ENCODE results near the gene CEACAM8. TPM values are rescaled to one million over a fixed set of nuclear protein-coding genes. Genes with fewer than 3 reads are reported as not detected.
"Not testable (repeated sequence)": the region's sequence is repeated elsewhere in the genome, so short reads cannot be mapped to it uniquely, and the experiment has no call there.

CEACAM8 gene
- total RNA-seq, 1 donor from 2014 or later = 0.52 TPM

DNA sequence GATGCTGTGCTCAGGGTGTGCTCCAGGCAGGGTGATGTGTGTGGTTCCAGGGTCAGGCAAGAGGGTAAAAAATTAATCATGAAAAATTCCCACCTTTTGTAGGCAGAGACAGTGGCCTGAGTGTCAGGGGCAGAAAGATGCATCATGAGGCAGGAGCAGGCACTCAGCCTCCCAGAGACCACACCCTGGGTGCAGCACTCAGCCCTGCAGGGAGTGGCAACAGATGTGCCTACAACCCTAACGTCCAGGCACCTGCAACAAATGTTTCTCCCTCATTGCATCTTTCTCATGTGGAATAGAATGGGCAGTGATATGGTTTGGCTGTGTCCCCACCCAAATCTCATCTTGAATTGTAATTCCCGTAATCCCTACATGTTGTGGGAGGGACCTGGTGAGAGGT is 46.8 kb downstream of the CEACAM8 start:
- H3K9me3 ChIP-seq (ENCODE audit: control insufficient read depth in 3 of 3, low read length in 3 of 3) = no peaks in the 10 kb centered on the region
- no peak overlapping the region for H3K4me3 ChIP-seq (ENCODE audit: low read length in 3 of 3)
- H3K27ac ChIP-seq (ENCODE audit: low read depth, low read length) = no peak overlapping the region
- H3K4me1 ChIP-seq (ENCODE audit: control insufficient read depth in 3 of 3, insufficient read depth in 3 of 3, low read length in 3 of 3) = no peaks in the 10 kb centered on the region
- no peaks in the 10 kb centered on the region for H3K36me3 ChIP-seq (ENCODE audit: control insufficient read depth in 3 of 3, insufficient read depth in 3 of 3, low read length in 3 of 3)
- H3K27me3 ChIP-seq (ENCODE audit: control insufficient read depth in 3 of 3, insufficient read depth in 3 of 3, low read length in 3 of 3) = peaks cover 8 to 18% (median 9%) of the 10 kb centered on the region in 3 donors
- H3K9ac ChIP-seq (ENCODE audit: low read depth in 1 of 3, low read length in 3 of 3) = no peak overlapping the region

DNA sequence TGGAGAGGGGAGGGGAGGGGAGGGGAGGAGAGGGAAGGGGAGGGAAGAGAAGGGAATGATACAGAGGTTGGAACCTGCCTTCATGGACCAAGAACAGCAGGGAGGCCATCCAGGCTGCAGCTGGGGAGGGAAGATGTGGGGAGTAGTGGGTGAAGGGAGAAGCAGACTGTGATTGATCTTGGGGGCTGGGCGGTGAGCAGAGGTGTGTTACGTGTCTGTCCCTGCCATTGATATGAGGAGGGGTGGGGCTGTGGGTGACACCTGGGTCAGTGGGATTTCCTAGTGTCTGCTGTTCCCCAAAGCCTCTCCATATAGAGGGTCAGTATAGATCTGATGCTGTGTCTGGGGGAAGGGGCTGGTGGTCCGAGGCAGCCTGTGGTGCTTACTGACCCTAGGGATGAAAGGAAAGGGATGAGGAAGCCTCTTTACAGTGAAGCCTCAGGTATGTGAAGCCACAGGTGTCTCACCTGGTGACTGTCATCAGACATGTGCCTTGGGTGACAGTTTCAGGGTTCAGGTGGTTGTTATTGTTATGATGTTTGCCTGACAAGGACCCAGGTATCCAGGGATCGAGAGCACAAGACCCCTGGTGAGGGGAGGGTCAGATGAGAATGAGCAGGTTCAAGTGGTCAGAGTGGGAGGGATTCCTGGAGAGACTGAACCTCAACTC is 47.8 kb downstream of the CEACAM8 start:
- Histone ChIP-seq H3K9me3 (ENCODE audit: control insufficient read depth in 3 of 3, low read length in 3 of 3) (no peaks in the 10 kb centered on the region), H3K27me3 (ENCODE audit: control insufficient read depth in 3 of 3, insufficient read depth in 3 of 3, low read length in 3 of 3) (peaks cover 8 to 22% (median 9%) of the 10 kb centered on the region in 3 donors)

DNA sequence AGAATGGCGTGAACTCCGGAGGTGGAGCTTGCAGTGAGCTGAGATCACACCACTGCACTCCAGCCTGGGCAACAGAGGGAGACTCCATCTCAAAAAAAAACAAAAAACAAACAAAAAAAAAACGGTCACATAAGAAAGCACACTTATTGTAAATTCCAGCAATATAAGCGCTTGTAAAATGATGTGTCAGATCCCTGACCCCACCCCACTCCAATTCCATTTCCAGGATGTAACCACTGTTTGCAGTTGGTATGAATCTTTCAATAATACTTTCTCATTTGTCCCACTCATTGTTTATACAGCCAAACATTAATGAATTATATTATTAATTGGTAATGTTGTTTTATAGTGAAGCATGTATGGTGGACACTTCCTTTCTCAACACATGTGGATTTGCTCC is 50.6 kb downstream of the CEACAM8 start:
- Histone ChIP-seq H3K27ac (ENCODE audit: low read depth, low read length) (no peak overlapping the region), H3K4me3 (ENCODE audit: low read length in 3 of 3) (no peak overlapping the region), H3K4me1 (ENCODE audit: control insufficient read depth in 3 of 3, insufficient read depth in 3 of 3, low read length in 3 of 3) (no peaks in the 10 kb centered on the region), H3K9me3 (ENCODE audit: control insufficient read depth in 3 of 3, low read length in 3 of 3) (no peaks in the 10 kb centered on the region), H3K27me3 (ENCODE audit: control insufficient read depth in 3 of 3, insufficient read depth in 3 of 3, low read length in 3 of 3) (peaks cover 6 to 22% (median 8%) of the 10 kb centered on the region in 3 donors), H3K9ac (ENCODE audit: low read depth in 1 of 3, low read length in 3 of 3) (no peak overlapping the region), H3K36me3 (ENCODE audit: control insufficient read depth in 3 of 3, insufficient read depth in 3 of 3, low read length in 3 of 3) (no peaks in the 10 kb centered on the region)

More for the DNA sequence above, 47.8 kb downstream of the CEACAM8 start:
- H3K27ac ChIP-seq (ENCODE audit: low read depth, low read length) = no peak overlapping the region
- no peaks in the 10 kb centered on the region for H3K4me1 ChIP-seq (ENCODE audit: control insufficient read depth in 3 of 3, insufficient read depth in 3 of 3, low read length in 3 of 3)
- no peaks in the 10 kb centered on the region for H3K36me3 ChIP-seq (ENCODE audit: control insufficient read depth in 3 of 3, insufficient read depth in 3 of 3, low read length in 3 of 3)
- H3K9ac ChIP-seq (ENCODE audit: low read depth in 1 of 3, low read length in 3 of 3) = no peak overlapping the region
- no peak overlapping the region for H3K4me3 ChIP-seq (ENCODE audit: low read length in 3 of 3)

DNA sequence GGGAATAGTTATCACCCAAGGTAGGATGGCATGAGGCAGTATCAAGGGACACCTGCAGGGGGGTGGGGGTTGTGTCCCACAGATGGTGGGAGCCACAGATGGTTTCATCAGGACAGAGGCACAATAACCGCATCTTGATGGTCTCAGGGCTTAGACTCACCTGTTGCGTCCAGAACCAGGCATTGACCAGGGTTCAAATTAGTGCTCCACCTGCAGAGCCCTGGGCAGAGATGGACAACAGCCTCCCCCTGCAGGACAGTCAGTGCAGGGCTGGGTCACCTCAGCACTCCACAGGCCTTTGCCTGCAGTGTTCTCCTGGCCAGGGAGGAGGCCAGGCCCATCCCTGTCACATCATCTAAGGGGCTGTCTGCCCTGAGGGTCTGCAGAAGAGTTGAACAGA is 51.9 kb downstream of the CEACAM8 start:
- H3K27me3 ChIP-seq (ENCODE audit: control insufficient read depth in 3 of 3, insufficient read depth in 3 of 3, low read length in 3 of 3) = peaks cover 6 to 21% (median 8%) of the 10 kb centered on the region in 3 donors
- H3K9me3 ChIP-seq (ENCODE audit: control insufficient read depth in 3 of 3, low read length in 3 of 3) = no peaks in the 10 kb centered on the region
- no peak overlapping the region for H3K27ac ChIP-seq (ENCODE audit: low read depth, low read length)
- no peak overlapping the region for H3K9ac ChIP-seq (ENCODE audit: low read depth in 1 of 3, low read length in 3 of 3)
- no peaks in the 10 kb centered on the region for H3K36me3 ChIP-seq (ENCODE audit: control insufficient read depth in 3 of 3, insufficient read depth in 3 of 3, low read length in 3 of 3)
- H3K4me1 ChIP-seq (ENCODE audit: control insufficient read depth in 3 of 3, insufficient read depth in 3 of 3, low read length in 3 of 3) = no peaks in the 10 kb centered on the region
- no peak overlapping the region for H3K4me3 ChIP-seq (ENCODE audit: low read length in 3 of 3)

DNA sequence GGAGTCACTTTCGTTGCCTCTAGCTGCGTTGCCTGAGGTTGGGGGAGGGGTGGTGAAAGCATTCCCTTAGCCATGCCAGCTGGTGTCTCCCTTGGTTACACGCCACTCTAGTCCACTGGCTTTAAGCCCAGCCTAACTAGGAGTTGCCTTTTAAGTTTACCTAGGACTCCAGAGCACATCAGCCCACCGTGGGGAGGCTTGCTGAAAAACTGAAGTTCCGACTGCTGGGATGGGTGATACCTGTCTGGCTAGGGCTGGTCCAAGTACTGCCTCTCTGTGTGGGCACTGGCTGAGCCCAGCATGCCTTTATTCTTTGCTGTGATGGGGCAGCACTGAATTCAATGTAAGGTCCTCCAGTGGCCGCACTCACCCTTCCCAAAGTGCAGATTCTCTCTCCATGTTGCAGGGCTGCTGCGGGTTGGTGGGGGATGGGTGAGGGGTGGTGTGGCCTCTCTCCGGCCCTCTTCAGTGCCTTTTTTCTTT is 54.6 kb downstream of the CEACAM8 start:
- H3K4me1 ChIP-seq (ENCODE audit: control insufficient read depth in 3 of 3, insufficient read depth in 3 of 3, low read length in 3 of 3) = no peaks in the 10 kb centered on the region
- H3K9ac ChIP-seq (ENCODE audit: low read depth in 1 of 3, low read length in 3 of 3) = no peak overlapping the region
- H3K27ac ChIP-seq (ENCODE audit: low read depth, low read length) = no peak overlapping the region
- no peaks in the 10 kb centered on the region for H3K36me3 ChIP-seq (ENCODE audit: control insufficient read depth in 3 of 3, insufficient read depth in 3 of 3, low read length in 3 of 3)
- no peaks in the 10 kb centered on the region for H3K9me3 ChIP-seq (ENCODE audit: control insufficient read depth in 3 of 3, low read length in 3 of 3)
- H3K4me3 ChIP-seq (ENCODE audit: low read length in 3 of 3) = no peak overlapping the region
- peaks cover 0 to 9% (median 0%) of the 10 kb centered on the region in 3 donors for H3K27me3 ChIP-seq (ENCODE audit: control insufficient read depth in 3 of 3, insufficient read depth in 3 of 3, low read length in 3 of 3)

DNA sequence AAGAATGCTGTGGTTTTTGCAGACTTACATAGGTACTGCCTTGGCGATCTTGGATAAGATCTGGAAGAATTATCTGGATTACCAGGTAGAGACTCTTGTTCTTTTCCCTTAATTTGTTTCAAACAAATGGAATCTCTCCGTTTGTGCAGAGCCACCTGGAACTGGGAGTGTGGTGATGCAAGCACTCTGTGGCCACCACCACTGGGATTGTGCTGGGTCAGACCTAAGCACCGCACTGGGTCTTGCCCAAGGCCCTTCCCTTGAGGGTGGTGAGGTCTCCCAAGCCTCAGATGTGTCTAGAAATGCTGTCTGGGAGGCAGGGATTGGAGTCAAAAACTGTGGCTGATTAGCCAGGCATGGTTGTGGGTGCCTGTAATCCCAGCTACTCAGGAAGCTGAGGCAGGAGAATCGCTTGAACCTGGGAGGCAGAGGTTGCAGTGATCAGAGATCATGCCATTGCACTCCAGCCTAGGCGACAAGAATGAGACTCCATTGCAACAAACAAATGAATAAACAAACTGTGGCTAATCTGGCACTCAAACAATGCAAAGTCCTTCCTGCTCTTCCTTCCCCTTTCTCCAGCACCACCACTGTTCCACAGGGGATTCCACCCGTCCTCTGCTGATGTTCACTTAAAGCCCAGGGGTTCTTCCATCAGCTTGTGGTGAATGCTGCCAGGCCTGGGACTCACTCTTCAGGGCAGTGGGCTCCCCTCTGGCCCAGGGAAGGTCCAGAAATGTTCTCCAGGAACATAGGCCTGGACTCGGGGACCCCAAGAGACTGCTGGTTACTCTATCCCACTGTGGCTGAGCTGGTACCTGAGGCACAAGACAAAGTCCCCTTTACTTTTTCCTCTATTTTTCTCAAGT is 55.6 kb downstream of the CEACAM8 start:
- Histone ChIP-seq H3K4me3 (ENCODE audit: low read length in 3 of 3) (no peak overlapping the region), H3K9ac (ENCODE audit: low read depth in 1 of 3, low read length in 3 of 3) (no peak overlapping the region), H3K4me1 (ENCODE audit: control insufficient read depth in 3 of 3, insufficient read depth in 3 of 3, low read length in 3 of 3) (no peaks in the 10 kb centered on the region), H3K9me3 (ENCODE audit: control insufficient read depth in 3 of 3, low read length in 3 of 3) (no peaks in the 10 kb centered on the region), H3K36me3 (ENCODE audit: control insufficient read depth in 3 of 3, insufficient read depth in 3 of 3, low read length in 3 of 3) (no peaks in the 10 kb centered on the region), H3K27ac (ENCODE audit: low read depth, low read length) (no peak overlapping the region), H3K27me3 (ENCODE audit: control insufficient read depth in 3 of 3, insufficient read depth in 3 of 3, low read length in 3 of 3) (peaks cover 0 to 9% (median 0%) of the 10 kb centered on the region in 3 donors)

DNA sequence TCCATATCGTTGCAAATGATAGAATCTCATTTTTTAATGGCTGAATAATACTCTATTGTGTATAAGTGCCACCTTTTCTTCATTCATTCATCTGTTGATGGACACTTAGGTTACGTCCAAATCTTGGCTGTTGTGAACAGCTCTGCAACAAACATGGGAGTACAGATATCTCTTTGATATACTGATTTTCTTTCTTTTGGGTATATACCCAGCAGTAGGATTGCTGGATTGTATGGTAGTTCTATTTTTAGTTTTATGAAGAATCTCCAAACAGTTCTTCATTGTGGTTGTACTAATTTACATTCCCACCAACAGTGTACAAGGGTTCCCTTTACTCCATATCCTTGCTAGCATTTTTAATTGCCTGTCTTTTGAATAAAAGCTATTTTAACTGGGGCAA is 59.4 kb downstream of the CEACAM8 start:
- not testable (repeated sequence) for H3K4me1 ChIP-seq (ENCODE audit: control insufficient read depth in 3 of 3, insufficient read depth in 3 of 3, low read length in 3 of 3); H3K27me3 ChIP-seq (ENCODE audit: control insufficient read depth in 3 of 3, insufficient read depth in 3 of 3, low read length in 3 of 3); H3K9ac ChIP-seq (ENCODE audit: low read depth in 1 of 3, low read length in 3 of 3); H3K27ac ChIP-seq (ENCODE audit: low read depth, low read length); H3K36me3 ChIP-seq (ENCODE audit: control insufficient read depth in 3 of 3, insufficient read depth in 3 of 3, low read length in 3 of 3); H3K9me3 ChIP-seq (ENCODE audit: control insufficient read depth in 3 of 3, low read length in 3 of 3); H3K4me3 ChIP-seq (ENCODE audit: low read length in 3 of 3)

DNA sequence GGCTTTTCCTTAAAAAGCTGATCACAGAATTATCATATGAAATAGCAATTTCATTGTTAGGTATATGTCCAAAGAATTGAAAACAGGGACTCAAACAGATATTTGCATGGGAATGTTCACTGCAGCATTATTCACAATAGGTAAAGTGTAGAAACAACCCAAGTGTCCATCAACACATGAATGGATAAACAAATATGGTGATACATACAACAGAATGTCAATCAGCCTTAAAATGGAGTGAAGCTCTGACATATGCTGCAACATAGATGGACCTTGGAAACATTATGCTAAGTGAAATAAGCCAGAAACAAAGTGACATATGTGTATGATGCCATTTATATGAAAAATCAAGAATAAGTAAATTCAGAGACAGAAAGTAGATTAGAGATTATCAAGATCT is 60.3 kb downstream of the CEACAM8 start:
- no peaks in the 10 kb centered on the region for H3K27me3 ChIP-seq (ENCODE audit: control insufficient read depth in 3 of 3, insufficient read depth in 3 of 3, low read length in 3 of 3)
- H3K4me3 ChIP-seq (ENCODE audit: low read length in 3 of 3) = no peak overlapping the region
- no peaks in the 10 kb centered on the region for H3K4me1 ChIP-seq (ENCODE audit: control insufficient read depth in 3 of 3, insufficient read depth in 3 of 3, low read length in 3 of 3)
- H3K27ac ChIP-seq (ENCODE audit: low read depth, low read length) = no peak overlapping the region
- H3K9me3 ChIP-seq (ENCODE audit: control insufficient read depth in 3 of 3, low read length in 3 of 3) = no peaks in the 10 kb centered on the region
- no peak overlapping the region for H3K9ac ChIP-seq (ENCODE audit: low read depth in 1 of 3, low read length in 3 of 3)
- no peaks in the 10 kb centered on the region for H3K36me3 ChIP-seq (ENCODE audit: control insufficient read depth in 3 of 3, insufficient read depth in 3 of 3, low read length in 3 of 3)

DNA sequence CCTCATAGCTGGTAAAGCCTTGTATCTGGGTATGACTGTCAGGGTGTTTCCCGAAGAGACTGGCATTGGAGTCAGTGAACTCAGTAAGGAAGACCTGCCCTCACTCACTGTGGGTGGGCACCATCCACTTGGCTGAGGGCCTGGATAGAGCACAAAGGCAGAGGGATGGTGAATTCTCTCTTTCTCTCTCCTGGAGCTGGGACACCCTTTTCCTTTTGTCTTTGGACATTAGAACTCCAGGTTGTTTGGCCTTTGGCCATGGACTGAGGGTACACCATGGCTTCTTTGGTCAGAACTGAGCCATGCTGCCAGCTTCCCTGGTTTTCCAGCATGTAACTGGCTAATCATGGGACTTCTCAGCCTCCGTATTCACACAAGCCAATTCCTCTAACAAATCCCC is 61.8 kb downstream of the CEACAM8 start:
- Histone ChIP-seq H3K27ac (ENCODE audit: low read depth, low read length) (no peak overlapping the region), H3K9ac (ENCODE audit: low read depth in 1 of 3, low read length in 3 of 3) (peak overlapping the region in 1 of 3 donors; percentile 4)

DNA sequence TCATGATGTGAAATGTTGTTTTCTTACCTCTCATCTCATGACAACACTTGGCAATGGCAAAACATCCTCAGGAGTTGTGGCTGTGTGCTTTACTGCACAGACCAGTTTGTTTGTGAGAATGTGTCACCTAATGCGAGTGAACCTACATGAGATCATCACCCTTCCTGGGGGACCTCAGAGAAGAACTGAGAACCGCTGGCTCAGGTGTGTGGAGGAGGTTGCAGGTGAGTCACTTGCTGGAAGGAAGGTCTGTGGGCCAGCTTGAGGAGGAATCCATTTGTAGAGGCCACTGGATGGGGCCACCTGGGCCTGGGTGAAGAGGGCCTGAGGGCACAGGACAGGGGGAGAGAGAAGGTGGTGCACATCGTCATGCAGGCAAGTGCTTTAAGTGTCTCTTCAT is 63.4 kb downstream of the CEACAM8 start:
- no peak overlapping the region for H3K9ac ChIP-seq (ENCODE audit: low read depth in 1 of 3, low read length in 3 of 3)
- H3K4me3 ChIP-seq (ENCODE audit: low read length in 3 of 3) = no peak overlapping the region
- peaks cover 0 to 4% (median 0%) of the 10 kb centered on the region in 3 donors for H3K4me1 ChIP-seq (ENCODE audit: control insufficient read depth in 3 of 3, insufficient read depth in 3 of 3, low read length in 3 of 3)
- no peak overlapping the region for H3K27ac ChIP-seq (ENCODE audit: low read depth, low read length)
- no peaks in the 10 kb centered on the region for H3K27me3 ChIP-seq (ENCODE audit: control insufficient read depth in 3 of 3, insufficient read depth in 3 of 3, low read length in 3 of 3)
- no peaks in the 10 kb centered on the region for H3K9me3 ChIP-seq (ENCODE audit: control insufficient read depth in 3 of 3, low read length in 3 of 3)
- H3K36me3 ChIP-seq (ENCODE audit: control insufficient read depth in 3 of 3, insufficient read depth in 3 of 3, low read length in 3 of 3) = no peaks in the 10 kb centered on the region

More for the DNA sequence above, 61.8 kb downstream of the CEACAM8 start:
- Histone ChIP-seq H3K27me3 (ENCODE audit: control insufficient read depth in 3 of 3, insufficient read depth in 3 of 3, low read length in 3 of 3) (no peaks in the 10 kb centered on the region), H3K4me3 (ENCODE audit: low read length in 3 of 3) (no peak overlapping the region), H3K9me3 (ENCODE audit: control insufficient read depth in 3 of 3, low read length in 3 of 3) (no peaks in the 10 kb centered on the region), H3K4me1 (ENCODE audit: control insufficient read depth in 3 of 3, insufficient read depth in 3 of 3, low read length in 3 of 3) (peaks cover 0 to 4% (median 0%) of the 10 kb centered on the region in 3 donors), H3K36me3 (ENCODE audit: control insufficient read depth in 3 of 3, insufficient read depth in 3 of 3, low read length in 3 of 3) (no peaks in the 10 kb centered on the region)

Measured in skeletal muscle tissue (tissue), 4 donors.